Thymus (tissue), 11 donors: ENCODE results near the gene TRIM33. TPM values are rescaled to one million over a fixed set of nuclear protein-coding genes. Genes with fewer than 3 reads are reported as not detected.
"Not testable (repeated sequence)": the region's sequence is repeated elsewhere in the genome, so short reads cannot be mapped to it uniquely, and the experiment has no call there.

Source experiments
- DNase-seq, 9 donors: peaks; one replicate each; pipeline ENCODE4 v3.0.0-alpha.2; 2013; ENCODE audit warnings: low spot score in 9 of 9, low read depth in 6 of 9, missing footprints in 1 of 9
- H3K27ac ChIP-seq, 2 donors: one replicate each; pipeline ENCODE4 v1.5.1; 2013; ENCODE audit warnings: control low read depth in 1 of 2, low read depth in 1 of 2, low read length in 1 of 2, mild to moderate bottlenecking in 1 of 2, moderate library complexity in 1 of 2
- H3K27me3 ChIP-seq, 2 donors: one replicate each; pipeline ENCODE4 v1.5.1; 2013; ENCODE audit warnings: low read length in 1 of 2; ENCODE audit not compliant: control insufficient read depth in 2 of 2, insufficient read depth in 1 of 2
- H3K36me3 ChIP-seq, 2 donors: one replicate each; pipeline ENCODE4 v1.5.1; 2013; ENCODE audit warnings: low read length in 1 of 2, mild to moderate bottlenecking in 1 of 2, moderate library complexity in 1 of 2; ENCODE audit not compliant: control insufficient read depth in 2 of 2, insufficient read depth in 2 of 2
- H3K4me1 ChIP-seq, 2 donors: one replicate each; pipeline ENCODE4 v1.5.1; 2013; ENCODE audit warnings: low read length in 2 of 2; ENCODE audit not compliant: control insufficient read depth in 2 of 2, insufficient read depth in 2 of 2
- H3K4me3 ChIP-seq, 2 donors: one replicate each; pipeline ENCODE4 v1.5.1; 2013; ENCODE audit warnings: low read length in 2 of 2, control low read depth in 1 of 2, mild to moderate bottlenecking in 1 of 2
- H3K9me3 ChIP-seq, 2 donors: one replicate each; pipeline ENCODE4 v1.5.1; 2013; ENCODE audit warnings: low read length in 1 of 2, mild to moderate bottlenecking in 1 of 2; ENCODE audit not compliant: control insufficient read depth in 2 of 2, insufficient read depth in 1 of 2
- WGBS: extraction: QIAGEN DNeasy Blood & Tissue Kit; methylation state at CpG from one replicate; pipeline ENCODE4 v1.1.7; 2013; 5-methylcytosine and 5-hydroxymethylcytosine counted together
- polyA plus RNA-seq: library from polyadenylated mRNA; stranded (reverse); fragments of 200-250 nt; gene quantifications from one replicate; pipeline ENCODE4 v1.2.3, GENCODE V29; 2013
- total RNA-seq: library from RNA; stranded (reverse); fragments of 120-200 nt; gene quantifications from one replicate; pipeline ENCODE4 v1.2.4, GENCODE V29; 2013
- donor health status: healthy.

Gene TRIM33
- total and polyA plus RNA-seq, 2 donors: 20.1 to 31.0 TPM

DNA sequence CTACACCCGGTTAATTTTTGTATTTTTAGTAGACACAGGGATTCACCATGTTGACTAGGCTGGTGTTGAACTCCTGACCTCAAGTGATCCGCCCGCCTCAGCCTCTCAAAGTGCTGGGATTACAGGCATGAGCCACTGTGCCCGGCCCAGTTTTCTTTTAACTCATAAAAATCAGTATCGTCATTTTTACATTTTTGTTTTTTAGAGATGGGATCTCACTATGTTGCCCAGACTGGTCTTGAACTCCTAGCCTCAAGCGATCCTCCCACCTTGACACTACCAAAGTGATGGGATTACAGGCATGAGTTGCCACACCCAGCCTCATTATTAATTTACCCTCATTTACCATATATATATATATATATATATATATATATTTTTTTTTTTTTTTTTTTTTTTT lies 123.4 kb downstream of the TRIM33 start:
- H3K4me1 ChIP-seq, H3K36me3 ChIP-seq, H3K9me3 ChIP-seq, H3K27ac ChIP-seq, H3K4me3 ChIP-seq, DNase-seq, H3K27me3 ChIP-seq: not testable (repeated sequence)
- WGBS: 96% methylated on average over 6 of the region's 6 CpGs

GRCh38 chr1:114387010-114387360 lies 124.0 kb downstream of the TRIM33 start:
- DNase-seq: no peak
- Histone ChIP-seq H3K27me3 (no peaks in the 10 kb centered on the region), H3K4me3 (no peak overlapping the region), H3K27ac (no peak overlapping the region), H3K4me1 (no peaks in the 10 kb centered on the region), H3K36me3 (peaks cover 0 to 3% of the 10 kb centered on the region in 2 donors), H3K9me3 (peaks cover 0 to 2% of the 10 kb centered on the region in 2 donors)
- WGBS: 94% methylated on average over 1 of the region's 1 CpG

- Histone ChIP-seq H3K36me3 (peaks cover 0 to 3% of the 10 kb centered on the region in 2 donors), H3K4me3 (no peak overlapping the region), H3K4me1 (no peaks in the 10 kb centered on the region), H3K27ac (no peak overlapping the region), H3K27me3 (no peaks in the 10 kb centered on the region), H3K9me3 (peaks cover 0 to 2% of the 10 kb centered on the region in 2 donors)
- no peak for DNase-seq
- 84% methylated on average over 3 of the region's 3 CpGs for WGBS
These were observed 124.6 kb downstream of the TRIM33 start for GRCh38 chr1:114386129-114387009.

DNA sequence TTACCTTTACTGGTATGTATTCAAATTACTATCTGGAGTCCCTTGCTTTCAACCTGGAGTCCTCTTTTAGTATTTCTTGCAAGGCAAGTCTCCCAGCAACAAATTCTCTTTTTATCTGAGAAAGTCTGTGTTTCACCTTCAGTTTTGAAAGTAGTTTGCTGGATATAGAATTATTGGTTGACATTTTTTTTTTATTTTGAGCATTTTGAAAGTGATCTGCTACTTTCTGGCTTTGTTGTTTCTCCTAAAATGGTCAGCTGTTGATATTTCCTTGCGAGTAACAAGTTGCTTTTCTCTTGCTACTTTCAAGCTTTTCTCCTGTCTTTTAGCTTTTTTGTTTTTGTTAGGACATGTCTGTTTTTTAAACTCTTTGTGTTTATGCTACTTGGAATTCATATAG lies 126.1 kb downstream of the TRIM33 start:
- 100% methylated on average over 1 of the region's 1 CpG for WGBS

DNA sequence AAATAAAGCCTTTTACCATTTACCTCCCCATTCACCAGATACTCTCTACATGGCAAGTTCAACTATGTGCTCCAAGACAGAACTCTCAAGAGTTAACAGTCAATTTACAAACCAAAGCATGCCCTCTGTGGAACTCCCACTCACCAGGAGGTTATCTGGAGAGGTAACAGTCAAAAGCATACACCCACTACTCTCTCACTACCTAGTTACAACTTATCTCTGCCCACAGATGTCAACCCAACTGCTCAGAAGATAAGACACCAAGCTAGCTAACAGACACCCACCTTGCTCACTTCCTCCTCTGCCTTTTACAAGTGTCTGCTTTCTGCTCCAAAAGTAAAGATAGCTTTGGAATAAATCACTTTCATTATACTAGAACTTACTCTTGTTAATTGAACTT lies 131.0 kb downstream of the TRIM33 start:
- Histone ChIP-seq H3K36me3 (no peaks in the 10 kb centered on the region), H3K4me1 (no peaks in the 10 kb centered on the region), H3K27ac (no peak overlapping the region), H3K9me3 (peaks cover 0 to 8% of the 10 kb centered on the region in 2 donors), H3K27me3 (no peaks in the 10 kb centered on the region), H3K4me3 (no peak overlapping the region)
- peak in 7 of 9 donors; percentile 4 to 24 (median 9) for DNase-seq

More for the DNA sequence above, 126.1 kb downstream of the TRIM33 start:
- Histone ChIP-seq H3K27me3 (no peaks in the 10 kb centered on the region), H3K4me1 (no peaks in the 10 kb centered on the region), H3K36me3 (no peaks in the 10 kb centered on the region), H3K9me3 (peaks cover 0 to 2% of the 10 kb centered on the region in 2 donors), H3K4me3 (no peak overlapping the region), H3K27ac (no peak overlapping the region)
- DNase-seq: no peak

- H3K27me3 ChIP-seq: no peaks in the 10 kb centered on the region
- DNase-seq: no peak
- peaks cover 0 to 9% of the 10 kb centered on the region in 2 donors for H3K9me3 ChIP-seq
- H3K27ac ChIP-seq: no peak overlapping the region
- whole genome bisulfite sequencing: 98% methylated on average over 2 of the region's 2 CpGs
- H3K36me3 ChIP-seq: no peaks in the 10 kb centered on the region
- H3K4me1 ChIP-seq: no peaks in the 10 kb centered on the region
- no peak overlapping the region for H3K4me3 ChIP-seq
These were observed 131.6 kb downstream of the TRIM33 start for GRCh38 chr1:114379358-114379757.

DNA sequence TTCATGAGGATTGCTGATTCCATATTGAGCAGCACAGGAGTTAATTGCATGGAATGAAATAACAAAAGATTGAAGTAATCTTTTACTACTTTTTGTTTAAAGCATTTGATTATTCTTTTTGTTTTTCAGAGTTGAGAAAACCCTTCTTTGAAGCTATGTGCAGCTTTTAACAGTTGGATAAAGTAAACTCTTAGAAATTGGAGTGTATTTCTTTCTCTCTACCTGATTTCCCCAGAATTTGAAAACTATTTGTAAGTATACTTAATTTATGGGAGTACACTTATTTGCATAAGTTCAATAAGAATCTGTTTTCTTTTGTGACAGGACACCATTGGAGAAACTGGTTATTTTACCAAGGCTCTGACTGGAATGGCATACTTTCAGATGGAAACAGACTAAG lies 133.6 kb downstream of the TRIM33 start:
- Histone ChIP-seq H3K36me3 (no peaks in the 10 kb centered on the region), H3K9me3 (peaks cover 0 to 12% of the 10 kb centered on the region in 2 donors), H3K27me3 (no peaks in the 10 kb centered on the region), H3K4me1 (no peaks in the 10 kb centered on the region), H3K27ac (no peak overlapping the region), H3K4me3 (no peak overlapping the region)
- DNase-seq: no peak

GRCh38 chr1:114369930-114370329 lies 141.1 kb downstream of the TRIM33 start:
- DNase-seq: no peak
- H3K27ac ChIP-seq: no peak overlapping the region
- 60% methylated on average over 1 of the region's 1 CpG for WGBS

GRCh38 chr1:114369266-114369919 lies 141.6 kb downstream of the TRIM33 start:
- not testable (repeated sequence) for H3K27ac ChIP-seq

More at GRCh38 chr1:114369930-114370329, 141.1 kb downstream of the TRIM33 start:
- no peak overlapping the region for H3K4me3 ChIP-seq
- H3K36me3 ChIP-seq: no peaks in the 10 kb centered on the region
- no peaks in the 10 kb centered on the region for H3K4me1 ChIP-seq
- no peaks in the 10 kb centered on the region for H3K27me3 ChIP-seq
- peaks cover 0 to 5% of the 10 kb centered on the region in 2 donors for H3K9me3 ChIP-seq

More at GRCh38 chr1:114369266-114369919, 141.6 kb downstream of the TRIM33 start:
- not testable (repeated sequence) for H3K4me3 ChIP-seq, H3K36me3 ChIP-seq, H3K4me1 ChIP-seq, H3K9me3 ChIP-seq, H3K27me3 ChIP-seq, DNase-seq
- 93% methylated on average over 5 of the region's 5 CpGs for WGBS
